ENCODE data around the gene RFC4. TPM values are rescaled to one million over a fixed set of nuclear protein-coding genes. Genes with fewer than 3 reads are reported as not detected.

RFC4 gene
- total RNA-seq, 1 experiment from 2014 or later: 116 TPM

DNA sequence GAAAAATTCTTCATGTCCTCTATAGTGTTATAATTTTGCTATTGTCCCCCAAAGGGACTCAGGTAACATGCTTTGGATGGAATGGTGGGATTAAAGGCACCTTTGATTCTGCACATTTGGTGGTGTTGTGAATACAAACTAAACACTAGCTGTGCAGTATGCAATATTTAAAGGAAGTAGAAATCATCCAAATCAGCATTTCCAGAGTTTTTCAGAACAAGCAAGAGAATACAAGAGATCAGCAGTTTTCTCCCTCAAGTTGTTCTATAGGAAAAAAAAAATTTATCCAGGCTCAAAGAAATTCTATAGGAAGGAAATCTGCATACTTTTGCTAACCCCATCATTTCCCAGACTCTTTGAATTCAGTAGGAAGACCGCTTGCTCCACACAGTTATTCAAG lies 26.0 kb upstream of the RFC4 start:
- Histone ChIP-seq H3K4me1 (ENCODE audit: insufficient read depth, low read length, poor library complexity, severe bottlenecking) (no peaks in the 10 kb centered on the region), H3K36me3 (ENCODE audit: insufficient read depth, low read length, poor library complexity, severe bottlenecking) (no peaks in the 10 kb centered on the region), H3K27me3 (replicated peaks; ENCODE audit: insufficient read depth, low read depth, low read length, poor library complexity) (peaks cover 50% of the 10 kb centered on the region), H3K4me3 (ENCODE audit: low read depth, low read length, poor library complexity, severe bottlenecking) (no peak overlapping the region), H3K9me3 (ENCODE audit: low read depth, low read length, poor library complexity, severe bottlenecking) (no peaks in the 10 kb centered on the region), H3K27ac (ENCODE audit: low read depth, low read length, poor library complexity, severe bottlenecking) (no peak overlapping the region)
- ChIA-PET CTCF (no interaction called here), POLR2A (ENCODE audit: low non-redundant PET) (no interaction called here)
- intact Hi-C loops (cut with micrococcal nuclease; ENCODE audit: unreplicated experiment): no loop called here
- TF ChIP-seq, protein P1, sequence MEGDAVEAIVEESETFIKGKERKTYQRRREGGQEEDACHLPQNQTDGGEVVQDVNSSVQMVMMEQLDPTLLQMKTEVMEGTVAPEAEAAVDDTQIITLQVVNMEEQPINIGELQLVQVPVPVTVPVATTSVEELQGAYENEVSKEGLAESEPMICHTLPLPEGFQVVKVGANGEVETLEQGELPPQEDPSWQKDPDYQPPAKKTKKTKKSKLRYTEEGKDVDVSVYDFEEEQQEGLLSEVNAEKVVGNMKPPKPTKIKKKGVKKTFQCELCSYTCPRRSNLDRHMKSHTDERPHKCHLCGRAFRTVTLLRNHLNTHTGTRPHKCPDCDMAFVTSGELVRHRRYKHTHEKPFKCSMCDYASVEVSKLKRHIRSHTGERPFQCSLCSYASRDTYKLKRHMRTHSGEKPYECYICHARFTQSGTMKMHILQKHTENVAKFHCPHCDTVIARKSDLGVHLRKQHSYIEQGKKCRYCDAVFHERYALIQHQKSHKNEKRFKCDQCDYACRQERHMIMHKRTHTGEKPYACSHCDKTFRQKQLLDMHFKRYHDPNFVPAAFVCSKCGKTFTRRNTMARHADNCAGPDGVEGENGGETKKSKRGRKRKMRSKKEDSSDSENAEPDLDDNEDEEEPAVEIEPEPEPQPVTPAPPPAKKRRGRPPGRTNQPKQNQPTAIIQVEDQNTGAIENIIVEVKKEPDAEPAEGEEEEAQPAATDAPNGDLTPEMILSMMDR (conservative IDR thresholded peaks at IDR 0.05; ENCODE audit: low read depth, low read length): no peak
- no peak for TF ChIP-seq EZH2 (IDR thresholded peaks at IDR 0.05; ENCODE audit: borderline replicate concordance, low read depth, low read length, poor library complexity, severe bottlenecking)
- DNase-seq (ENCODE audit: low spot score): no peak
- no TSS peak for BruUV-seq (replicated peaks)

DNA sequence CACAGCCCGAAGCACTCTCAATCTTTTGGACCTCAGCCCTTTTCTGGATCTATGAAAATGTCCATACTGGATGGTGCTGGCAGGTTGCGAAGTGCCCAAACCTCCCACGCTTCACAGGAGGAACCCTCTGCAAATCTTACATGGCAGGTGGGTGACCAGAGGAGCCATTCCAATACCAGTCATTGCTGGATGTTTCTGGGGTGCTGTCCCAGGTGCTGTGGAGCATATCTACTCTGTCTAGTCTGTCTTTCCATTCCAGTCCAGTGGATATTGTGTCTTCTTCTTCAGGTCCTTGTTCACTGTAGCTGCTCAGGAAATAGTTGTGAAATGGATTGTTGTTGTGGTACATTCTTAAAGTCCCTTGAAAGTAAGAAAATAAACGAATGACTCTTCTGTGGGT lies 25.5 kb upstream of the RFC4 start:
- no peak overlapping the region for H3K27ac ChIP-seq (ENCODE audit: low read depth, low read length, poor library complexity, severe bottlenecking)
- ChIA-PET POLR2A (ENCODE audit: low non-redundant PET) (no interaction called here), CTCF (no interaction called here)
- no peaks in the 10 kb centered on the region for H3K4me1 ChIP-seq (ENCODE audit: insufficient read depth, low read length, poor library complexity, severe bottlenecking)
- no peak overlapping the region for H3K4me3 ChIP-seq (ENCODE audit: low read depth, low read length, poor library complexity, severe bottlenecking)
- no peaks in the 10 kb centered on the region for H3K36me3 ChIP-seq (ENCODE audit: insufficient read depth, low read length, poor library complexity, severe bottlenecking)
- BruUV-seq (replicated peaks): no TSS peak
- H3K9me3 ChIP-seq (ENCODE audit: low read depth, low read length, poor library complexity, severe bottlenecking): no peaks in the 10 kb centered on the region
- TF ChIP-seq, protein P1 (conservative IDR thresholded peaks at IDR 0.05; ENCODE audit: low read depth, low read length): no peak
- TF ChIP-seq EZH2 (IDR thresholded peaks at IDR 0.05; ENCODE audit: borderline replicate concordance, low read depth, low read length, poor library complexity, severe bottlenecking): no peak
- intact Hi-C loops (cut with micrococcal nuclease; ENCODE audit: unreplicated experiment): no loop called here
- H3K27me3 ChIP-seq (replicated peaks; ENCODE audit: insufficient read depth, low read depth, low read length, poor library complexity): peaks cover 50% of the 10 kb centered on the region
- DNase-seq (ENCODE audit: low spot score): no peak

DNA sequence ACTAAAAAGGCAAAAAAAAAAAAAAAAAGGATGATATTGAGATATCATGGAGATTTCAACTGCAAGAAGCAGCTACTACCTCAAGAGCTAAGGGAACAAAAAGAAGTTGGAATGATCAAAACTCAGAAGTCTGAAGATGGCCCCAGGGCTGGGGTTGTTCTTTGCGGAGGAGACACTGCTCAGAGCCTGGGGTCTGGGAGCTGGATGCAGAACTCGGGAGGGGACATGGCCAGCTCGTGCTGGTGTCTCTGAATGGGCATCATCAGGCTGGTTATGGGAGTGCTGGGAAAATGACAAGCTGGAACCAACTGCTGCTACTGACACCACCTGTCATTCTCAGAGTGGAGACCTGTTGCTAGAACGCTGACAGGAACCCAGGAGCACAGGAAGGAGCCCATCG lies 22.1 kb upstream of the RFC4 start:
- Histone ChIP-seq H3K27ac (ENCODE audit: low read depth, low read length, poor library complexity, severe bottlenecking) (no peak overlapping the region), H3K4me1 (ENCODE audit: insufficient read depth, low read length, poor library complexity, severe bottlenecking) (peaks cover 14% of the 10 kb centered on the region), H3K4me3 (ENCODE audit: low read depth, low read length, poor library complexity, severe bottlenecking) (no peak overlapping the region), H3K36me3 (ENCODE audit: insufficient read depth, low read length, poor library complexity, severe bottlenecking) (no peaks in the 10 kb centered on the region), H3K9me3 (ENCODE audit: low read depth, low read length, poor library complexity, severe bottlenecking) (no peaks in the 10 kb centered on the region), H3K27me3 (replicated peaks; ENCODE audit: insufficient read depth, low read depth, low read length, poor library complexity) (peaks cover 50% of the 10 kb centered on the region)
- ChIA-PET CTCF (interaction anchor here (1.7 kb wide), 1 partner anchor 21 kb away, joined by 6 read pairs; no protein-coding TSS in a partner anchor), POLR2A (ENCODE audit: low non-redundant PET) (interaction anchor here (0.5 kb wide), 1 partner anchor 41 kb away, joined by 3 read pairs; no protein-coding TSS in a partner anchor)
- no peak for DNase-seq (ENCODE audit: low spot score)
- no peak for TF ChIP-seq EZH2 (IDR thresholded peaks at IDR 0.05; ENCODE audit: borderline replicate concordance, low read depth, low read length, poor library complexity, severe bottlenecking)
- TF ChIP-seq, protein P1 (conservative IDR thresholded peaks at IDR 0.05; ENCODE audit: low read depth, low read length): no peak
- no TSS peak for BruUV-seq (replicated peaks)
- intact Hi-C loops (cut with micrococcal nuclease; ENCODE audit: unreplicated experiment): no loop called here
